Upper lobe of left lung (tissue), 4 donors: ENCODE data around the gene ZSCAN21.

Source experiments
- CTCF ChIP-seq, 6 experiments: fragments of 450-650 bp in 4 of 6; fragments of 200-600 bp in 2 of 6; sonication (generic) in 2 of 6; IDR thresholded peaks; one replicate each; pipeline ENCODE4 v1.5.1; 2016 to 2019; ENCODE audit warnings: antibody characterized with exemption in 6 of 6
- EP300 ChIP-seq, 4 donors: sonication (generic); formaldehyde crosslinking; IDR thresholded peaks; one replicate each; pipeline ENCODE4 v1.5.1; 2017; ENCODE audit warnings: antibody characterized with exemption in 4 of 4, control low read depth in 2 of 4
- POLR2A ChIP-seq, 4 donors: fragments of 450-650 bp; IDR thresholded peaks; one replicate each; pipeline ENCODE4 v1.5.1; 2016 to 2017; ENCODE audit warnings: antibody characterized with exemption in 4 of 4, mild to moderate bottlenecking in 2 of 4

DNA sequence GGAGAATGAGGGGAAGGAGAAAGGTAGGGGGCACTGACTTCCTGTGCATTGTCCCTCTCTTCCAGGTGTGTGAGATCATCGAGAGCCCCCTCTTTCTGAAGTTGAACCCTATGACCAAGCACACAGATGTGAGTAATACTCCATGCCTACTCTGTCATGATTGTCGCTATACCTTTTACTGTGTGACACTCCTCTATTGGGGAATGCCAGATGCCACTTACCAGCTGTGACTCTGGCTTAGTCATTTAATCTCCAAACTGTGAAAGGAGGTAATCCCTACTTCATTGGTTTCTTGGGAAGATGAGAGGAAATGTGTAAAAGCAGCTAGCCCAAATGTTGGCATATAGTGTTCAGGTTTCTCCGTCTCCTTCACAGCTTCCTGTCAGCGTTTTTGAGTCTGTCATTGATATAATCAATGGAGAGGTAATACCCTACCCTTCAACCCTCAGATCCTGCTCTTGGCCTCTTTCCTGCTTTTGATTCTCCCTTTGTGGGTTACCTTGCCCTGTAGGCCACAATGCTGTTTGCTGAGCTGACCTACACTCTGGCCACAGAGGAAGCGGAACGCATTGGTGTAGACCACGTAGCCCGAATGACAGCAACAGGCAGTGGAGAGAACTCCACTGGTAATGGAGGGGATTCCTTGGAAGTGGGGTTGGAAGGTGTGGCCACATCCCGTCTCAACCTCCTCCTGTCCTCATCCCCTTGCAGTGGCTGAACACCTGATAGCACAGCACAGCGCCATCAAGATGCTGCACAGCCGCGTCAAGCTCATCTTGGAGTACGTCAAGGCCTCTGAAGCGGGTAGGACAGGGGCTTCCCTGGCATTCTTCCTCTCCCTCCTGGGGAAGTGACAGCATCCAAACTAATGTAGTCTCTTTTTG is 41.2 kb downstream of the ZSCAN21 start:
- TF ChIP-seq EP300 (IDR thresholded peaks at IDR 0.05): no peak
- TF ChIP-seq CTCF (IDR thresholded peaks at IDR 0.05): no peak
- TF ChIP-seq POLR2A (IDR thresholded peaks at IDR 0.05): no peak
